GM19035 (cell line): ENCODE data around the gene NDUFB10.

Source experiments
- ATAC-seq: cut with Tn5 transposase; IDR thresholded peaks from one replicate; pipeline ENCODE4 v1.9.1; 2021; ENCODE audit not compliant: unreplicated experiment

Gene NDUFB10

DNA sequence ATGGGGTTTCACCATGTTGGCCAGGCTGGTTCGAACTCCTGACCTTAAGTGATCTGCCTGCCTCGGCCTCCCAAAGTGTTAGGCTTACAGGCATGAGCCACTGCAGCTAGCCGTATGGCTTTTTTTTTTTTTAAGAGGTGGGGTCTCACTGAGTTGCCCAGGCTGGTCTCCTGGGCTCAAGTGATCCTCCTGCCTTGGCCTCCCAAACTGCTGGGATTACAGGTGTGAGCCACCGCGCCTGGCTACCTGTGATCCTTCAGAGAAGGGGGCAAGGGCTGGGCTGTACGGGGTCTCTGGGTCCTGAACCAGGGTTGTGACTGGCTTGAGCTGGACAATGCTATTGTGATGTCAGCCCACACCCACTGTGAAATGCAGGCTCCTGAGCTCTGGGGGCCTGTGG lies 7.1 kb downstream of the NDUFB10 start, which contains the start of gene RNF151:
Gene RNF151, plus strand, starts transcription at position 397 of the 400 bp plus-strand sequence. CDS start 26 bp downstream, outside the sequence.
- ATAC-seq, result no peak

DNA sequence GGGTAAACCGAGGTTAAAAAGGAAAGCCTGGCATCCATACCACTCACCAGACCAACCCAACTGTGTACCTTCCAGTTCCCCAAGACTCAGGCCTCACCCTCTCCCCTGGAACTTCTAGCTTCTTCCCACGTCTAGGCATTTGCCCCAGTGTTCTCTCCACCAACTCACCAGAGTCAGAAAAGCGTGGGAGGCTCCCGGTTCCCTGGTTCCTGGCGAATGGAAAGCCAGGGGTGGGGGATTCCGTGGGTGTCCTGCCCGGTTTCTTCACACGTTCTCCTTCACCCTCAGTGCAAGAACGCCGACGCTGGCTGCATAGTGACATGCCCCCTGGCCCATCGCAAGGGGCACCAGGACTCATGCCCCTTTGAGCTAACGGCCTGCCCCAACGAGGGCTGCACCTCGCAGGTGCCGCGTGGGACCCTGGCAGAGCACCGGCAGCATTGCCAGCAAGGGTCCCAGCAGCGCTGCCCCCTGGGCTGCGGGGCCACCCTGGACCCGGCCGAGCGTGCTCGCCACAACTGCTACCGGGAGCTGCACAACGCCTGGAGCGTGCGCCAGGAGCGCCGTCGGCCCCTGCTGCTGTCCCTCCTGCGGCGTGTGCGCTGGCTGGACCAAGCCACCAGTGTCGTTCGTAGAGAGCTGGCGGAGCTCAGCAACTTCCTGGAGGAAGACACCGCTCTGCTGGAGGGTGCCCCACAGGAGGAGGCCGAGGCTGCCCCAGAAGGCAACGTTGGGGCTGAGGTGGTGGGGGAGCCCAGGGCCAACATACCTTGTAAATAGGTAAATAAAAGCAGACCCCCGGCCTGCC lies 9.0 kb downstream of the NDUFB10 start:
- ATAC-seq, result no peak

DNA sequence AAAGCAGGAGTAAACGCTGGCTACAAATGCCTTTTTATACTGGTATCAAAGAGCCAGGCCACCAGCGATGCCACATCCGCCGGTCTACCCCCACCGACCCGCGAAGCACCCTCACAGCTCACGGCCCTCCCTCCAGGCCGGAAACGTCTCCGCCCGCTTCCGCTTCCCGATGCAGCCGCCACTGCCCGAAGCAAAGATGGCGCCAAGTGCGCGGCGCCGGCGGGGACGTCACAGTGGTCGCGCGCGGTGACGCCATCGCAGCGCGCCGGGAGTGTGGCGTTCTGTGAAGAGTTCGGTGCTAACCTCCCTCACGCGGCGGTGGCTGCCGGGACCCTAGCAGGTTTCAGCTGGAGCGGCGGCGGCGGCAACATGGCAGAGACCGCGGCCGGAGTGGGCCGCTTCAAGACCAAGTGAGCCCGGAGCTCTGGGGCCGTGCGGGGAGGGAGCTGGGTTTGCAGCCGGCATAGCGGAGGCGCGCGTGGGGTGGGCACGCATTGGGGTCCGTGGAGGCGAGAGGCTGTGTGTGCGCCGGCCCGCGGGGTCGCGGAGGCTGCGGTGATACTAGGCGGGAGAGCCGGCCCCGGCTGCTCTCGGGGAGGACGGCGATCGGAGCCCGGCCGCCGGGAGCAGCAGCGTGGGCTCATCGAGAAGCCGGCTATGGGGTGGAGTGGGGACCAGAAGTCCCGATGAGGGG lies 12.6 kb downstream of the NDUFB10 start, which contains the start of gene TBL3:
Gene TBL3, plus strand, starts transcription at position 258 of the 694 bp plus-strand sequence. Its CDS starts 112 bp downstream, at position 370.
- peak; percentile 72 for ATAC-seq

DNA sequence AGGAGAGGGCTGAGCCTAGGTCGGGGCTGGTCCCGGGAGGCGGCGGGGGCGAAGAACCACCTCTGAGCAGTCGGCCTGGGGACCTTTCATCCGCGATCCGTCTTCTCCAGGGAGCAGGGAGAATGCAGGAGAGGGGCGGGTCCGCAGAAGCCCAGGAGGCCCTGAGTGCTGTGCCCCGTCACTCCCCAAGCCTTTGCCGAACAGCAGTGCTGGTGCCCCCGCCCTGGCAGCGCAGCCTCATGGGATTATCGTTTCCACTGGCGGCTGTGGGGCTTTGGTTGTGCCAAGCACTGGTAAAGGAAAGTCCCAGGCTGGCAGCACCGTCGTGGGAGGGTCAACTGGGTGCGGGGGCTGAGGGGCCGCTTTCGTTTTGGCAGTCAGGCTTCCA lies 13.1 kb downstream of the NDUFB10 start:
- ATAC-seq, result peak; percentile 12

DNA sequence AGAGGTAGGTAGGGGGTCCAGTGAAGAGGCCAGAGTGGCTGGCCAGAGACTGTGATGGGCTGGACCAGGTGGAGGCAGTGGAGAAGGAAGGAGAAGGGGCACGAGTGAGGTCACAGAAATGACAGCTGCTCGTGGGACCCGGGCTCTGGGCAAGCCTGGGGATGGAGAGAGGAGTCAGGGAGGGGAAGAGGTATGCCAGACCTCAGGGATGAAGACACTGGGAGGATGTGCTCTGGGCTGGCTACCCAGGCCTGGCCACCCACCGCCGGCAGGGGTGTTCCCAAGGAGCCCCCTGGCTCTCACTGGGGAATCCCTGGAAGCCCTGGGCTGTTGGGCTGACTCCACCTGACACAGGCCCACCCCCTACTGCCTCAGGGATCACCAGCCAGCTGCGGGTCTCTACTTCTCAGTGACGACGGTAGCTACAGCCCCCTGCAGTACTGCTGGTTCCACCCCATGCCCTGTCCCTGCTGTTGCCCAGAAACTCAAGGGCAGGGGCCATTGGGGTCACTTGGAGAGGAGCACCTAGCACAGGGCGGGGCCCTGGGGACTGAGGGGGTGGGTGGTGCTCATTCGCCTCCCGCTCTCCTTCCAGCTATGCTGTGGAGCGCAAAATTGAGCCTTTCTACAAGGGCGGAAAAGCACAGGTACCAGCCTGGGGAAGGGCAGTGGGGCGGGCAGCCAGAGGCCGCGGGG lies 14.3 kb downstream of the NDUFB10 start:
- ATAC-seq, result no peak

DNA sequence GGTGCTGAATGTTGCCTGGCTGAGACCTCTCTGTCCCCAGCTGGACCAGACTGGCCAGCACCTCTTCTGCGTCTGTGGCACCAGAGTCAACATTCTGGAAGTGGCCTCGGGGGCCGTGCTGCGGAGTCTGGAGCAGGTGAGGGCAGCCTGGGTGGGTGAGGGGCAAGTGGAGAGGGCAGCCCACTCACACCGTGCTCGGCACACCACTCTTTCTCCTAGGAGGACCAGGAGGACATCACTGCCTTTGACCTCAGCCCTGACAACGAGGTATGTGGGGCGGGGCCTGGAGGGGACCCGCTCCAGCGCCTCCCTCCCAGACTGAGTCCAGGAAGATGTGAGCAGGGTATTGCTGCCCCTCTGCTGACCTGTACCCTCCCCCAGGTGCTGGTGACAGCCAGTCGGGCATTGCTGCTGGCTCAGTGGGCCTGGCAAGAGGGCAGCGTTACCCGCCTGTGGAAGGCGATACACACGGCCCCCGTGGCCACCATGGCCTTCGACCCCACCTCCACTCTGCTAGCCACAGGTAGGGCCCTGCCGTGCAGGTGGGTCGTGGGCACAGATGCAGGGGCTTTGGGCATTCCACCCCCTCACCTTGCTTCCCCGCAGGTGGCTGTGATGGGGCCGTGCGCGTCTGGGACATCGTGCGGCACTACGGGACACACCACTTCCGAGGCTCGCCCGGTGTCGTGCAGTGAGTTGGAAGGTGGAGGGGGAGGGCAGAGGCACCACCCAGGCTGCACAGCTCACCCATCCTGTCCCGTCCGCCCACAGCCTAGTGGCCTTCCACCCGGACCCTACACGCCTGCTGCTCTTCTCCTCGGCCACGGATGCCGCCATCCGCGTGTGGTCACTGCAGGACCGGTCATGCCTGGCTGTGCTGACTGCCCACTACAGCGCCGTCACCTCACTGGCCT lies 15.1 kb downstream of the NDUFB10 start:
- ATAC-seq, result no peak

DNA sequence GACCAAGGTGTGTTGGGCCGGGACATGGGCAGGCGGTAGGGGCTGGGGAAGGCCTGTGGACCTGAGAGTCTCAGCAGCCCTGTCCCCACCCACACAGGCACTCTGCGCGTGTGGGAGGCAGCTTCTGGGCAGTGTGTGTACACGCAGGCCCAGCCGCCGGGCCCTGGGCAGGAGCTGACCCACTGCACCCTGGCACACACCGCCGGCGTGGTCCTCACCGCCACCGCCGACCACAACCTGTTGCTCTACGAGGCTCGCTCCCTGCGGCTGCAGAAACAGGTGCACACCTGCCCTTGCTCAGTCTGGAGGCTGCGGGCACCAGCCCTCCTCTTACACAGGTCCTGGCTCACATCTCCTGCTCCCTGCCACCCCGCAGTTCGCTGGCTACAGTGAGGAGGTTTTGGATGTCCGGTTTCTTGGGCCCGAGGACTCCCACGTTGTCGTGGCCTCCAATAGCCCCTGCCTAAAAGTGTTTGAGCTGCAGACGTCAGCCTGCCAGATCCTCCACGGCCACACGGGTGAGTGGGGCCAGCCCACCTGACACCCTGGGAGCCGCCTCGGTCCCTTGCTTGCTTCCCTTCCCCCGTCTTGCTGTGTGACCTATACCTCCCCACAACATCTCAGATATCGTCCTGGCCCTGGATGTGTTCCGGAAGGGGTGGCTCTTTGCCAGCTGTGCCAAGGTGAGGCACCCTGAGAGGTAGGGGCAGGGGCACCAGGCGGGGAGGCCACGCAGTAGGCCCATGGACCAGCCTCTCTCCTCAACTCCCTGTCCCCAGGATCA lies 16.3 kb downstream of the NDUFB10 start:
- no peak for ATAC-seq

DNA sequence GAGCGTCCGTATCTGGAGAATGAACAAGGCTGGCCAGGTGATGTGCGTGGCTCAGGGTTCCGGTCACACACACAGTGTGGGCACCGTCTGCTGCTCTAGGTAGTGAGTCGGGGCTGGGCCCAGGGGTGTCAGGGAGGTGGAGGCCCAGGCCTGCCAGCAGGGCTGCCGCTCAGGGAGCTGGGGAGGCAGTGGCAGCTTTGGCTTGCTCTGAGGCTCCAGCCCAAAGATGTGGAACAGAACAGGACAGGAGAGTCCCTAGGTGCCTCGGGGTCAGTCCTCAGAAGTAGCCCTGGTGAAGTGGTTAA lies 16.8 kb downstream of the NDUFB10 start:
- ATAC-seq, result no peak

DNA sequence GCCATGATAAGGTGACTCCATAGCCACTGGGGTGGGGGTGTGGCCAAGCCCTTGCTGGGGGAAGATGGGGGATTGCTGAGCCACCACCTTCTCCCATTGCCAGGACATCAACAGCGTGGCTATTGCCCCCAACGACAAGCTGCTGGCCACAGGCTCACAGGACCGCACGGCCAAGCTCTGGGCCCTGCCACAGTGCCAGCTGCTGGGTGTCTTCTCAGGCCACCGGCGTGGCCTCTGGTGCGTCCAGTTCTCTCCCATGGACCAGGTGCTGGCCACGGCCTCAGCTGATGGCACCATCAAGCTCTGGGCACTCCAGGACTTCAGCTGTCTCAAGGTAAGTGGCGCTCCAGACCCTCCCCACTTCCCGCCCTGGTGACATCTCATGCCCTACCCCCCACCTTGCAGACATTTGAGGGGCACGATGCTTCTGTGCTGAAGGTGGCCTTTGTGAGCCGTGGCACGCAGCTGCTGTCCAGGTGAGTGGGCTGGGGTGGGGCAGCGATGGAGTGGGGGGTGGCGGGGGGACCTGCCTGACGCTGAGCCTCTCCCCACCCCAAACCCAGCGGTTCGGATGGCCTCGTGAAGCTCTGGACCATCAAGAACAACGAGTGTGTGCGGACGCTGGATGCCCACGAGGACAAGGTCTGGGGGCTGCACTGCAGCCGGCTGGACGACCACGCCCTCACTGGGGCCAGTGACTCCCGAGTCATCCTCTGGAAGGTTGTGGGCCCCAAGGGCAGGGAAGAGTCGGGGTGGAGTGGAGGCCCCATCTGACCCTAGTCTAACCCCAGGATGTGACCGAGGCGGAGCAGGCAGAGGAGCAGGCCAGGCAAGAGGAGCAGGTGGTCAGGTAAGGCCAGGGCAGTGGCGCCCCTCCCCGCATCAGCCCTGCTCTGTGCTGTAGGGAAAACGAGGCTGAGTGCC lies 17.9 kb downstream of the NDUFB10 start:
- ATAC-seq, result no peak

DNA sequence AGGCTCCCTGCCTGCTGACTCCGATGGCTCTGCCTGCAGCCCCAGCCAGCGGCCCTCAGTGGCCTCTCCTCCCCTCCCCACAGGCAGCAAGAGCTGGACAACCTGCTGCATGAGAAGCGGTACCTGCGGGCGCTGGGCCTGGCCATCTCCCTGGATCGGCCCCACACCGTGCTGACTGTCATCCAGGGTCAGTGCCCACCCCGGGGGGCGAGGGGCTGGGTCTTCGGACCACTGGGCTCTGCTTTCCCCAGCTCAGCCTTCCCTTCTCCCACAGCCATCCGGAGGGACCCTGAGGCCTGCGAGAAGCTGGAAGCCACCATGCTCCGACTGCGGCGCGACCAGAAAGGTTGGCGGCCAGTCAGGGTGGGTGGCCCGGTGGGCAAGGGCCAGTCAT lies 18.5 kb downstream of the NDUFB10 start:
- ATAC-seq, result no peak

DNA sequence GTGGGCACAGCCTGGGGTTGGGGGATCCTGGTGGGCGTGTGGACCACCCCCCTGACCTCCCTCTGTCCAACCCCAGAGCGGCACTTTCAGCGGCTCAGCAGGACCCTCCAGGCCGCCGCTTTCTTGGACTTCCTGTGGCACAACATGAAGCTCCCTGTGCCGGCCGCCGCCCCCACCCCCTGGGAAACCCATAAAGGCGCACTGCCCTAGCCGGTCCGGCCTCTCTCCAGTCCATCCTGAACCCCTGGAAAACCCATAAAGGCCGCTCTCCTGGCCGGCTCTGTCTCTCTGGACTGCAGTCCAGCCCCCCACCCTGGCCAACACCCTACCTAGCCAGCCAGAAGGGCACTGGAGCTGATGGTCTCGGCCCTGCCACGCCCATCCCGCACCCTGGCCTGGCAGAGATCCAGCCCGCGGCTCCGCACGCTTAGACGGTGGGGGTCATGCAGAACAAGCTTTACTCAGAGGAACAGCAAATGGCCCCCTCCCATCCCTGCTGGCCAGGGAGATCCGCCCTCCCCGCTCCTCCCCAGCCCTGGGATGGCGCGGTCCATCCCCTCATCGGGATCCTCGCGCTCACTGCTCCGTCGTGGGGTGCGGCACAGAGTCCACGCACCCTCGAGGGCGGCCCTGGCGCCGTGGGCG lies 19.3 kb downstream of the NDUFB10 start:
- no peak for ATAC-seq

DNA sequence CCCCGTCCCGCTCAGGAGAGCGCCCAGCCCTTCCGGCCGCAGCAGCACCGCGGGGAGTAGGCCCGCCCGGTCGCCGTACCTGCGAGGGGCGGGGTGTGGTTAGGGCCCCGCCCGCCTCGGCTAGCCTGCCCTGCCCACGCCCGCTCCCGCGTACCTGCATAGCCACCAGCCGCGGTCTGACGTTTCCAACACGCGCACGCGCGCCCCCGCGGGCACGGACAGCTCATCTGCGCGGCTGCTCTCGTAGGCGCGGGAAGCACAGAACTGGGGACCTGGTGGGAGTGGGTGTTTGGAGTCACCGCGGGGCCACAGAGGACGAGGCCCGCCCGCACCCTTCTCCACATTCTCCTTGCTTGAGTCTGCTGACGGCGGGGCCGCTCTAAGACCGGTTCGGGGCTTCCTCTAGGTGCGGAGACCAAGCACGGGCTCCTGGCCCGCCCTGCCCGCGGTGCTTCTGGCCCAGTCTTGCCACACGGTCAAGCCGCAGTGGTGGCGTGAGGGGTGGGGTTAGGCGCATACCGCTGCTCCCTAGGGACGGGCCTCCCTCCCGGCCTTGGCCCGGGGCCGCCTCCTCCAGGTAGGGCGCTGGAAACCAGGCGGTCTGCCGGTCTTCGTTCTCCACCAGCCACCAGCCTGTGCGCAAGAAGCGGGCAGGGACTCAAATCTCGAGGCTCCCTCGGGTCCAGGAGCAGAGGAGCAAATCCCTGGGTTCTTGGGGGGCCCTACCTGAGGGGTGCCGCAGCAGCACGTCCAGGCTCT lies 20.1 kb downstream of the NDUFB10 start:
- ATAC-seq, result no peak

DNA sequence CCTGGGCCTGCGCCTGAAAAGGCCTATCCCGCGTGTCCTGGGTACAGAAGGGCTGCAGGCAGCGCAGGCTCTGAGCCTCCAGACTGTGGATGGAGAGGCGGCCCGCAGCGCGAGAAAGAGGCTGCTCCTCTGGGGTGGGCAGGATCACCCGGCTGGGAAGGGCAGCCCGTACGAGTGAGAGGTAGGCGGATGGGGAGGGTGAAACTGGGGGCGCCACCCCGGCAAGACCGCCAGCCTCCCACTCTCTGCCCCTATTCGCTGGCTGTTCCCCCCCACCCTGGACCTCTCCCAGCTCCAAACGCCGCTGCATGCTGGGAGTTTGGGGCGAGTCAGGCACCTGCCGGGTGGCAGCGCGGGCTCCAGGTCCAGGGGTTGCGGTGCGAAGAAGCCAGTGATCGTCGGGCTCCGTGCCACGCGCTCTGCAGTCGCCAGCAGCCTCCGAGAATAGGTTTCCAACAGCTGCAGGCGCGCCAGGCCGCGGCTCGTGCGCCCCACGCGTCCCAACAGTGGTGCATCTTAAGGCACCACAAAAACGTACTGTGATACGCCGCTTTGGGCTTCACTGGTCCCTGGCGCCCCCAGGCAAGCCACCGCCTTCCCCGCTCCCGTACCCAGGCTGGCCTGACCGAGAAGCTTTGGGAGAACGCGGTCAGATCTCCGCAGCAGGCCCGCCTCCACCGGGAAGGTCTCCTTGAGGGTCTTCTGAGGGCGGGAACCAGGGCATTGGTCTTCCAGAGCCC lies 20.9 kb downstream of the NDUFB10 start:
- no peak for ATAC-seq

DNA sequence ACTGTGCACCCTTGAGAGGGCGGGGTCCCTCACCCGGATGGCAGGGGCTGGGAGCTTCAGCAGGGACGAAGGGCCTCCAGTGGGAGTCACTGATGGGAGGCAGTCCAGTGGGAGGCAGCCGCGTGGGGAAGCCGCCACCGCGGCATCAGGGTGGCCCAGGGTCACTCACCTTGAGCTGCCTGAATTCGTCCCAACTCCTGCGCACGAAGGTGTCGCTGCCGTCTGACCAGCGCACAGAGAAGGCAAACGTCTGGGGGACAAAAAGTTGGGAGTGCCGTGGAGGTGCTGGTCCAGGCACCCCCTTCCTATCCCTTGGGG lies 21.4 kb downstream of the NDUFB10 start:
- ATAC-seq, result no peak

DNA sequence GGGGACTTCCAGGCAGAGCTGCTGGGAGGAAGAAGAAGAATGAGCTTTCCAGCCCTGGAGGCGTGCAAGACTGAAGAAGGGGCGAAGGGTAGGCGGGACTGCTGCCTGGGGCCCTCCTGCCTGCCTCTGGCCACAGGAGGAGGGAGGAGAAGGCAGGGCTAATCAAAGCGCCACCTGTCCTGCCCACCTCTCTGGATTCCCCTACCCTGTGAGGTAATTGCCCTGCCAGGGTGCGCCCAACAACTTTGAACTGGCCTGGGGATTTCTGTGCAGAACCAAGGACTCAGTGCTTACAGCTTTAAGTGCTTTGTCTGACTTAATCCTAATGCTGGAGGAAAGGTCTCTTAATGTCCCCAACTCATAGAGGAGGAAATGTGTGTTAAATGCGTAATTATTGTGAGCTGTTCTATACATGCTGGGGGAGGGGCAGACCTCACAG lies 22.1 kb downstream of the NDUFB10 start, which contains the start of gene NOXO1:
Gene NOXO1, minus strand, starts transcription at position 72 of the 439 bp plus-strand sequence. CDS start 290 bp downstream, outside the sequence.
- ATAC-seq, result no peak

DNA sequence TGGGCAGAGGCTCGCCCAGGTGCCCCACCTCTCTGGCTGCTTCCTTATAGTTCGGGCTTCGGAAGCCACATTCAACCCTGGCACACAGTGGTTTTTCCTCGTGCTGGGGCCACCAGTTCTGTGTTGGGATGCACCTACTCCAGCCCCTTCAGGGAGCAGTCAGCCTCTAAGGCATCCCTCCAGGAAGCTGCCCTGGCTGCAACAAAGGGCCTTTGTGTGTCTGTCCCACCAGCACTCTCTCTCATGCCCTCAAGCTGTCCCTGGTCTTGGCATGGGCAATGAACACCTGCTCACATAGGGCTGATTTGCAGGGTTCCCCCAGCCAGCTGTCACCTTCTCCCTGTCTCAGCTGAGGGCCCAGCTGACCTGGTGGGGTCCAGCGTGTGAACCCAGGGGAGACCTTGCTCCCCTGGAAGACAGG lies 22.7 kb downstream of the NDUFB10 start:
- ATAC-seq, result no peak

DNA sequence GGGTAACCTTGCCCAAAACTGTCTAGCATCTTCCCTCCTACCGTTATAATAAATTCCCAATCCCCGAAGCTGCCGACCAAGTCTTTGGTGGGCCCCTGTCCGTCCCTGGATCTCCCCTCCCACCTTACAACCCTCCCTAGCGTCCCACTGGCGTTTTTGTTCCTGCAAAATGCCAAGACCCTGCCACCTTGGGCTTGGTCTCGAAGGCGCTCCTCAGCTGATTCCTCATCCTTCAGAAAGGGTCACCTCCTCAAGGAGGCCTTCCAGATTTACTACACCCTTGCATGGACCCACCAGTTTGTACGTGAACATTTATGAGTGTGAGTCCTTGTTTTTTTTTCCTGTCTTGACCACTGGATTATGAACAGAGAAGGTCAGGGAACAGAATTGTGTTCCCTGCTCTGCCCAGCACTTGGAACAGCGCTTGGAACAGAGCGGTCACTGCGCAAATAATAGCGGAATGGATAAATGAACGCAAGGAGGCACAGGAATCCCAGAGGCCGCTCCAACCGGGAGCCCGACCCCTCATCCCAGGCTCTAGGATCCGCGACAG lies 23.7 kb downstream of the NDUFB10 start:
- ATAC-seq, result no peak
